GM23338 (cell line): ENCODE data around the gene CRTC3. TPM values are rescaled to one million over a fixed set of nuclear protein-coding genes. Genes with fewer than 3 reads are reported as not detected.

ENCODE experiments used
- ATAC-seq: fragments of 200-7000 bp; cut with Tn5 transposase; 3 replicates; pipeline ENCODE4 v1.9.1; 2020
- DNase-seq: peaks from one replicate; pipeline ENCODE4 v3.0.0-alpha.2; 2015; ENCODE audit warnings: low spot score
- H2AFZ ChIP-seq: fragments of 200-600 bp; sonication (generic); 2 replicates; pipeline ENCODE4 v1.8.0; 2016; ENCODE audit warnings: antibody characterized with exemption, mild to moderate bottlenecking, moderate library complexity
- H3F3A ChIP-seq: fragments of 200-600 bp; sonication (generic); replicated peaks from 2 replicates; pipeline ENCODE4 v1.8.0; 2017; ENCODE audit warnings: antibody characterized with exemption, mixed run types, low read depth
- H3K27ac ChIP-seq: fragments of 200-600 bp; sonication (generic); 2 replicates; pipeline ENCODE4 v1.6.1; 2016; ENCODE audit warnings: low read depth
- H3K27me3 ChIP-seq: fragments of 200-600 bp; sonication (generic); 2 replicates; pipeline ENCODE4 v1.8.0; 2016; ENCODE audit warnings: mild to moderate bottlenecking, mixed run types, moderate library complexity; ENCODE audit not compliant: insufficient read depth
- H3K36me3 ChIP-seq: fragments of 200-600 bp; sonication (generic); 2 replicates; pipeline ENCODE4 v1.8.0; 2016; ENCODE audit warnings: mild to moderate bottlenecking; ENCODE audit not compliant: insufficient read depth
- H3K4me1 ChIP-seq: fragments of 200-600 bp; sonication (generic); 2 replicates; pipeline ENCODE4 v1.8.0; 2016; ENCODE audit warnings: mild to moderate bottlenecking, moderate library complexity; ENCODE audit not compliant: insufficient read depth
- H3K4me2 ChIP-seq: fragments of 200-600 bp; sonication (generic); 2 replicates; pipeline ENCODE4 v1.7.1; 2017; ENCODE audit warnings: mixed run types
- H3K4me3 ChIP-seq: fragments of 200-600 bp; sonication (generic); 2 replicates; pipeline ENCODE4 v1.6.1; 2016; ENCODE audit warnings: mixed run types
- H3K79me2 ChIP-seq: fragments of 200-600 bp; sonication (generic); replicated peaks from 2 replicates; pipeline ENCODE4 v1.8.0; 2017; ENCODE audit warnings: mild to moderate bottlenecking; ENCODE audit not compliant: insufficient read depth
- H3K9me2 ChIP-seq: fragments of 200-600 bp; sonication (generic); 2 replicates; pipeline ENCODE4 v1.8.0; 2017; ENCODE audit not compliant: insufficient read depth
- H4K20me1 ChIP-seq: fragments of 200-600 bp; sonication (generic); replicated peaks from 2 replicates; pipeline ENCODE4 v1.8.0; 2017; ENCODE audit warnings: mild to moderate bottlenecking; ENCODE audit not compliant: insufficient read depth
- H3K27ac Mint-ChIP-seq: 2 replicates; pipeline ENCODE4 v1.8.0; 2020; ENCODE audit warnings: inconsistent platforms, mild to moderate bottlenecking, moderate library complexity, mixed read lengths
- H3K27me3 Mint-ChIP-seq: 3 replicates; pipeline ENCODE4 v1.8.0; 2022; ENCODE audit warnings: low read depth, mild to moderate bottlenecking, moderate library complexity, mixed read lengths, inconsistent platforms; ENCODE audit not compliant: insufficient read depth, poor library complexity
- H3K36me3 Mint-ChIP-seq: 3 replicates; pipeline ENCODE4 v1.8.0; 2021; ENCODE audit warnings: low read depth, mild to moderate bottlenecking, inconsistent platforms, moderate library complexity, mixed read lengths
- H3K4me1 Mint-ChIP-seq: 3 replicates; pipeline ENCODE4 v1.8.0; 2020; ENCODE audit warnings: mild to moderate bottlenecking, inconsistent platforms, mixed read lengths
- H3K4me3 Mint-ChIP-seq: 3 replicates; pipeline ENCODE4 v1.8.0; 2021; ENCODE audit warnings: moderate library complexity, mild to moderate bottlenecking, inconsistent platforms, mixed read lengths
- H3K9me3 Mint-ChIP-seq: 3 replicates; pipeline ENCODE4 v1.8.0; 2020; ENCODE audit warnings: moderate library complexity, mild to moderate bottlenecking, inconsistent platforms, mixed read lengths
- CREB1 ChIP-seq: fragments of 250-450 bp; sonication (Bioruptor Pico); IDR thresholded peaks from 2 replicates; pipeline ENCODE4 v1.5.0; 2020; ENCODE audit warnings: low read depth, mild to moderate bottlenecking, moderate library complexity
- EZH2 ChIP-seq: fragments of 200-600 bp; sonication (generic); IDR thresholded peaks from one replicate; pipeline ENCODE4 v1.8.0; 2017; ENCODE audit warnings: antibody characterized with exemption, mild to moderate bottlenecking, low read depth; ENCODE audit not compliant: unreplicated experiment
- EZH2phosphoT487 ChIP-seq: fragments of 200-600 bp; sonication (generic); IDR thresholded peaks from one replicate; pipeline ENCODE4 v1.8.1; 2018; ENCODE audit warnings: antibody characterized with exemption; ENCODE audit not compliant: unreplicated experiment
- JUNB ChIP-seq: IDR thresholded peaks from one replicate; pipeline ENCODE4 v1.6.1; 2016; ENCODE audit warnings: antibody characterized with exemption; ENCODE audit not compliant: unreplicated experiment
- NANOG ChIP-seq: IDR thresholded peaks from 2 replicates; pipeline ENCODE4 v1.6.1; 2016; ENCODE audit warnings: antibody characterized with exemption, borderline replicate concordance
- POLR2AphosphoS5 ChIP-seq: IDR thresholded peaks from 2 replicates; pipeline ENCODE4 v1.6.1; 2016; ENCODE audit warnings: antibody characterized with exemption, low read depth
- ZNF462 ChIP-seq: fragments of 250-450 bp; sonication (Bioruptor Pico); IDR thresholded peaks from 2 replicates; pipeline ENCODE4 v1.5.0; 2020; ENCODE audit warnings: mild to moderate bottlenecking, moderate library complexity
- polyA plus RNA-seq: library from polyadenylated mRNA; unstranded; fragments of >200 nt; fragmentation: Nextera tagmentation; extraction: Ambion mirVana; gene quantifications from 2 replicates; pipeline ENCODE4 v1.2.1, GENCODE V29; 2016
- total RNA-seq: library from RNA; depleted of rRNA; stranded (reverse); fragments of >200 nt; shearing (Covaris generic); gene quantifications from 2 replicates; pipeline ENCODE4 v1.2.3, GENCODE V29; 2014
- TF ChIP-seq, protein P1 (sequence below), 2 experiments: fragments of 200-600 bp in 1 of 2; sonication (generic) in 1 of 2; conservative IDR thresholded peaks; 2 replicates each; pipeline versions ENCODE4 v1.5.1 to v1.6.1; 2016 to 2017; ENCODE audit warnings: antibody characterized with exemption in 2 of 2, low read depth in 2 of 2, mild to moderate bottlenecking in 2 of 2, moderate library complexity in 1 of 2

CRTC3 gene
- total and polyA plus RNA-seq, 2 experiments from 2014 or later, result 2.8 to 3.8 TPM

GRCh38 chr15:90640862-90641261, 111.1 kb downstream of the CRTC3 start (continued):
- TF ChIP-seq ZNF462 (CRISPR knock-in tag), result no peak
- TF ChIP-seq POLR2AphosphoS5, result no peak
- TF ChIP-seq EZH2, result no peak
- no peak for TF ChIP-seq NANOG
- no peak for TF ChIP-seq CREB1 (CRISPR knock-in tag)

GRCh38 chr15:90641581-90642463, 112.1 kb downstream of the CRTC3 start:
- Histone ChIP-seq H4K20me1 (no peaks in the 10 kb centered on the region), H3K4me2 (no peak overlapping the region), H2AFZ (no peak overlapping the region), H3K36me3 (no peaks in the 10 kb centered on the region), H3K27ac (no peak overlapping the region), H3K9me2 (no peaks in the 10 kb centered on the region), H3K27me3 (no peaks in the 10 kb centered on the region), H3K4me1 (no peaks in the 10 kb centered on the region), H3K4me3 (no peak overlapping the region), H3F3A (no peaks in the 10 kb centered on the region), H3K79me2 (no peaks in the 10 kb centered on the region)
- H3K27me3 Mint-ChIP-seq, result peaks cover 11% of the 10 kb centered on the region
- ATAC-seq (no peak), DNase-seq (no peak)
- no peaks in the 10 kb centered on the region for H3K36me3 Mint-ChIP-seq
- TF ChIP-seq JUNB (no peak), EZH2phosphoT487 (no peak)
- TF ChIP-seq, protein P1, sequence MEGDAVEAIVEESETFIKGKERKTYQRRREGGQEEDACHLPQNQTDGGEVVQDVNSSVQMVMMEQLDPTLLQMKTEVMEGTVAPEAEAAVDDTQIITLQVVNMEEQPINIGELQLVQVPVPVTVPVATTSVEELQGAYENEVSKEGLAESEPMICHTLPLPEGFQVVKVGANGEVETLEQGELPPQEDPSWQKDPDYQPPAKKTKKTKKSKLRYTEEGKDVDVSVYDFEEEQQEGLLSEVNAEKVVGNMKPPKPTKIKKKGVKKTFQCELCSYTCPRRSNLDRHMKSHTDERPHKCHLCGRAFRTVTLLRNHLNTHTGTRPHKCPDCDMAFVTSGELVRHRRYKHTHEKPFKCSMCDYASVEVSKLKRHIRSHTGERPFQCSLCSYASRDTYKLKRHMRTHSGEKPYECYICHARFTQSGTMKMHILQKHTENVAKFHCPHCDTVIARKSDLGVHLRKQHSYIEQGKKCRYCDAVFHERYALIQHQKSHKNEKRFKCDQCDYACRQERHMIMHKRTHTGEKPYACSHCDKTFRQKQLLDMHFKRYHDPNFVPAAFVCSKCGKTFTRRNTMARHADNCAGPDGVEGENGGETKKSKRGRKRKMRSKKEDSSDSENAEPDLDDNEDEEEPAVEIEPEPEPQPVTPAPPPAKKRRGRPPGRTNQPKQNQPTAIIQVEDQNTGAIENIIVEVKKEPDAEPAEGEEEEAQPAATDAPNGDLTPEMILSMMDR (conservative IDR thresholded peaks at IDR 0.05; ENCODE audit: low read depth in 2 of 2), result no peak
- H3K4me1 Mint-ChIP-seq, result peaks cover 16% of the 10 kb centered on the region; the same call in 2 of the 3 replicates
- no peak overlapping the region for H3K27ac Mint-ChIP-seq
- H3K4me3 Mint-ChIP-seq, result no peak overlapping the region
- no peaks in the 10 kb centered on the region; the same call in 2 of the 3 replicates for H3K9me3 Mint-ChIP-seq
